GM23248 (cell line): ENCODE results near the gene MUC16.

Experiments used
- EZH2 ChIP-seq: fragments of 200-600 bp; sonication (generic); IDR thresholded peaks from 2 replicates; pipeline ENCODE4 v1.6.1; 2018; ENCODE audit warnings: antibody characterized with exemption, mild to moderate bottlenecking; ENCODE audit not compliant: insufficient read depth, poor library complexity, severe bottlenecking
- EZH2phosphoT487 ChIP-seq: fragments of 200-600 bp; sonication (generic); IDR thresholded peaks from 2 replicates; pipeline ENCODE4 v1.6.1; 2018; ENCODE audit warnings: antibody characterized with exemption, moderate library complexity, mild to moderate bottlenecking, low read depth; ENCODE audit not compliant: insufficient read depth

GRCh38 chr19:9037400-9038062 lies 27.3 kb upstream of the MUC16 start:
- TF ChIP-seq EZH2 (no peak), EZH2phosphoT487 (no peak)
